IMR-90 (cell line): ENCODE data around the gene ITSN1. TPM values are rescaled to one million over a fixed set of nuclear protein-coding genes. Genes with fewer than 3 reads are reported as not detected.

ENCODE experiments used
- ATAC-seq: fragments of 200-7000 bp; cut with Tn5 transposase; 2 replicates; pipeline ENCODE4 v1.9.1; 2020; ENCODE audit warnings: low read depth, mild to moderate bottlenecking, moderate library complexity
- BruUV-seq: library from RNA; stranded (reverse); fragments of 400-500 nt; replicated peaks from 2 replicates; lab custom pipeline; 2021; lab: Mats Ljungman, UMichigan
- CTCF ChIA-PET: fragments of 300-600 bp; formaldehyde crosslinking; extraction: SDS; loops from one replicate; lab custom pipeline; 2021; ENCODE audit warnings: antibody characterized with exemption; lab: Yijun Ruan, JAX
- POLR2A ChIA-PET: fragments of 300-600 bp; sonication (Branson Sonifier 250); formaldehyde crosslinking; loops from one replicate; lab custom pipeline; 2022; ENCODE audit warnings: antibody characterized with exemption; ENCODE audit not compliant: unreplicated experiment; lab: Charles Lee
- DNase-seq: peaks from one replicate; pipeline ENCODE4 v3.0.0; 2013
- H2AFZ ChIP-seq: replicated peaks from 2 replicates; pipeline ENCODE3; 2013; ENCODE audit warnings: low read length, mild to moderate bottlenecking; ENCODE audit not compliant: poor library complexity
- H2AK5ac ChIP-seq: 2 replicates; pipeline ENCODE4 v1.6.1; 2013; ENCODE audit warnings: low read depth, low read length, inconsistent platforms
- H2AK9ac ChIP-seq: replicated peaks from 2 replicates; pipeline ENCODE3; 2013; ENCODE audit warnings: mild to moderate bottlenecking, low read depth, low read length, moderate library complexity; ENCODE audit not compliant: poor library complexity
- H2BK120ac ChIP-seq: 2 replicates; pipeline ENCODE4 v1.6.1; 2013; ENCODE audit warnings: low read depth, low read length, inconsistent platforms
- H2BK15ac ChIP-seq: 3 replicates; pipeline ENCODE4 v1.6.1; 2013; ENCODE audit warnings: low read depth, low read length, inconsistent platforms
- H2BK20ac ChIP-seq: 2 replicates; pipeline ENCODE4 v1.6.1; 2013; ENCODE audit warnings: low read depth, mild to moderate bottlenecking, inconsistent platforms, low read length, moderate library complexity
- H2BK5ac ChIP-seq: 2 replicates; pipeline ENCODE4 v1.6.1; 2013; ENCODE audit warnings: mild to moderate bottlenecking, low read depth, low read length, inconsistent platforms; ENCODE audit not compliant: poor library complexity, severe bottlenecking
- H3K14ac ChIP-seq: replicated peaks from 2 replicates; pipeline ENCODE4 v1.6.1; 2013; ENCODE audit warnings: low read depth, low read length, inconsistent platforms
- H3K18ac ChIP-seq: 2 replicates; pipeline ENCODE4 v1.6.1; 2013; ENCODE audit warnings: low read depth, low read length, control low read depth
- H3K23ac ChIP-seq: 2 replicates; pipeline ENCODE4 v1.6.1; 2013; ENCODE audit warnings: low read depth, low read length, inconsistent platforms
- H3K27ac ChIP-seq: 2 replicates; pipeline ENCODE4 v1.5.1; 2013; ENCODE audit warnings: mild to moderate bottlenecking, control low read depth, low read length; ENCODE audit not compliant: insufficient read depth
- H3K27me3 ChIP-seq: 2 replicates; pipeline ENCODE4 v1.6.1; 2013; ENCODE audit warnings: low read length; ENCODE audit not compliant: control insufficient read depth, insufficient read depth
- H3K36me3 ChIP-seq: 2 replicates; pipeline ENCODE4 v1.6.1; 2013; ENCODE audit warnings: low read length, mixed read lengths; ENCODE audit not compliant: control insufficient read depth, insufficient read depth
- H3K4ac ChIP-seq: 2 replicates; pipeline ENCODE4 v1.6.1; 2013; ENCODE audit warnings: low read depth, low read length, inconsistent platforms
- H3K4me1 ChIP-seq: 2 replicates; pipeline ENCODE4 v1.6.1; 2013; ENCODE audit warnings: low read length, mixed read lengths; ENCODE audit not compliant: control insufficient read depth, insufficient read depth
- H3K4me2 ChIP-seq: 2 replicates; pipeline ENCODE4 v1.6.1; 2013; ENCODE audit warnings: low read depth, mild to moderate bottlenecking, control low read depth, low read length, moderate library complexity
- H3K4me3 ChIP-seq: 2 replicates; pipeline ENCODE4 v1.5.1; 2013; ENCODE audit warnings: low read depth, mild to moderate bottlenecking, control low read depth, low read length, moderate library complexity; ENCODE audit not compliant: insufficient read depth
- H3K56ac ChIP-seq: 2 replicates; pipeline ENCODE4 v1.6.1; 2013; ENCODE audit warnings: low read length, inconsistent platforms; ENCODE audit not compliant: insufficient read depth; ENCODE audit errors: extremely low read depth
- H3K79me1 ChIP-seq, 2 experiments: 2 replicates each; pipeline ENCODE4 v1.6.1; 2013; ENCODE audit warnings: low read length in 2 of 2, inconsistent platforms in 1 of 2, low read depth in 1 of 2
- H3K9ac ChIP-seq: 2 replicates; pipeline ENCODE4 v1.6.1; 2013; ENCODE audit warnings: low read depth, low read length, control low read depth
- H3K9me1 ChIP-seq: 2 replicates; pipeline ENCODE4 v1.6.1; 2013; ENCODE audit warnings: low read length, inconsistent platforms; ENCODE audit not compliant: insufficient read depth
- H3K9me3 ChIP-seq: 2 replicates; pipeline ENCODE4 v1.6.1; 2013; ENCODE audit warnings: low read length; ENCODE audit not compliant: control insufficient read depth, insufficient read depth
- H4K20me1 ChIP-seq: 2 replicates; pipeline ENCODE4 v1.6.1; 2013; ENCODE audit warnings: low read length, inconsistent platforms; ENCODE audit not compliant: insufficient read depth
- H4K5ac ChIP-seq: 2 replicates; pipeline ENCODE4 v1.6.1; 2013; ENCODE audit warnings: mild to moderate bottlenecking, low read depth, low read length, control low read depth
- H4K8ac ChIP-seq, 2 experiments: 2 replicates each; pipeline ENCODE4 v1.6.1; 2013; ENCODE audit warnings: low read depth in 2 of 2, low read length in 2 of 2, control low read depth in 1 of 2, inconsistent platforms in 1 of 2
- H4K91ac ChIP-seq: 2 replicates; pipeline ENCODE4 v1.6.1; 2013; ENCODE audit warnings: low read depth, low read length, inconsistent platforms; ENCODE audit not compliant: insufficient read depth
- BHLHE40 ChIP-seq: fragments of 150-350 bp; IDR thresholded peaks from 2 replicates; pipeline ENCODE4 v1.6.1; 2016; ENCODE audit warnings: mild to moderate bottlenecking, low read depth, low read length
- CHD1 ChIP-seq: IDR thresholded peaks from 2 replicates; pipeline ENCODE4 v1.6.1; 2012; ENCODE audit warnings: low read depth, low read length, improper control_type of control experiment
- MAFK ChIP-seq: IDR thresholded peaks from 2 replicates; pipeline ENCODE4 v1.6.1; 2012; ENCODE audit warnings: low read depth, low read length, improper control_type of control experiment
- RAD21 ChIP-seq: IDR thresholded peaks from 2 replicates; pipeline ENCODE4 v1.6.1; 2012; ENCODE audit warnings: low read length, improper control_type of control experiment
- RFX5 ChIP-seq: IDR thresholded peaks from 2 replicates; pipeline ENCODE4 v1.8.0; 2012; ENCODE audit warnings: low read depth, mild to moderate bottlenecking, low read length, moderate library complexity
- WGBS, 2 experiments: methylation state at CpG; one replicate each; pipeline versions ENCODE4 v1.1.5 to v1.1.7; 2013; ENCODE audit warnings: missing lambda C conversion rate in 2 of 2; ENCODE audit not compliant: insufficient read length in 1 of 2; ENCODE audit errors: extremely low coverage in 2 of 2; 5-methylcytosine and 5-hydroxymethylcytosine counted together
- dilution Hi-C: fragments of 300-500 bp; cut with HindIII; formaldehyde crosslinking; loops from one replicate; pipeline ENCODE4 v1.14.3; 2018; ENCODE audit warnings: low sequenced_read_pairs; ENCODE audit not compliant: unreplicated experiment
- in situ Hi-C: fragments of 300-500 bp; cut with MboI; formaldehyde crosslinking; loops from 3 replicates; pipeline ENCODE4 v1.14.3; 2019; ENCODE audit warnings: low sequenced_read_pairs, inconsistent platforms, mixed read lengths
- intact Hi-C: fragments of 100-400 bp; cut with micrococcal nuclease; formaldehyde crosslinking; loops from 2 replicates; pipeline ENCODE4 v1.10.0; 2022
- polyA plus RNA-seq, 3 experiments: library from polyadenylated mRNA; depleted of rRNA; stranded (reverse); fragments of >200 nt; gene quantifications; 2 replicates each; pipeline ENCODE4 v1.2.3, GENCODE V29; 2012; ENCODE audit warnings: low replicate concordance in 1 of 3
- total RNA-seq: library from RNA; depleted of rRNA; stranded (reverse); fragments of >200 nt; gene quantifications from 2 replicates; pipeline ENCODE4 v1.2.3, GENCODE V29; 2012

ITSN1 gene
- total and polyA plus RNA-seq, 2 of the 4 experiments (the other 2 are of a cell fraction), result 45.4 to 62.0 TPM

DNA sequence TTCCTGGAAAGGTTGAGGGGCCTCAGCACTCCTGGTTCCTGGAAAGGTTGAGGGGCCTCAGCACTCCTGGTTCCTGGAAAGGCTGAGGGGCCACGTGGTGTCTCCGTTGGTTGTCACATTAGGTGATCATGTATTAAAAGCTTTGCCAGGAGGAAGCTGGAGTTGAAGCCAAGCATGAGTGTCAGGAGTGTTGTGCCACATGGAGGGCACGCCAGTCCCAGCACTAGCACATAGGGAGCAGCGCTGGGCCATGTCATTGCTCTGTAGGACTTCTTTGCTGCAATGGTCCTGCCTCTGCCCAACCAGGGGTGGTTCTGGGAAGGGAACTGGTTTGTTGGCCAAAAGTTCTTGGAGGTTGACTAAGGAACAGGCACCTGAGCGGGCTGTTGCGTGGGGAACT is 260.0 kb downstream of the ITSN1 start:
- dilution Hi-C loops, result no loop called here
- no peak for ATAC-seq
- H3K27me3 ChIP-seq, result no peaks in the 10 kb centered on the region

More for the DNA sequence above, 260.0 kb downstream of the ITSN1 start:
- Histone ChIP-seq H3K4me1 (peaks cover 15% of the 10 kb centered on the region), H3K56ac (no peak overlapping the region), H3K9ac (no peak overlapping the region), H3K27ac (no peak overlapping the region), H3K4me3 (no peak overlapping the region), H2AK9ac (no peak overlapping the region), H3K9me1 (peaks cover 8% of the 10 kb centered on the region; the same call in 1 of the 2 replicates), H4K20me1 (no peaks in the 10 kb centered on the region), H3K9me3 (no peaks in the 10 kb centered on the region), H2BK5ac (no peak overlapping the region), H3K36me3 (peaks cover 37% of the 10 kb centered on the region), H3K23ac (no peak overlapping the region), H2AK5ac (no peak overlapping the region), H2BK15ac (no peak overlapping the region), H4K8ac (no peak overlapping the region), H3K4ac (no peak overlapping the region), H2BK120ac (no peak overlapping the region), H3K14ac (no peak overlapping the region), H2BK20ac (no peak overlapping the region), H3K79me1 (peaks cover 0 to 3% of the 10 kb centered on the region in 2 experiments; a peak in 1 of 4 replicates), H4K91ac (no peak overlapping the region), H3K4me2 (no peak overlapping the region), H4K5ac (no peak overlapping the region), H2AFZ (no peak overlapping the region), H3K18ac (no peak overlapping the region)
- ChIA-PET POLR2A (no interaction called here), CTCF (interaction anchor here (0.8 kb wide), 1 partner anchor 9 kb away, joined by 3 read pairs; no protein-coding TSS in a partner anchor)
- in situ Hi-C loops (loop anchor here (25.0 kb wide), 1 partner anchor 710 kb away; the partner anchor contains the start of gene RCAN1), intact Hi-C loops (no loop called here)
- no peak for TF ChIP-seq RFX5
- TF ChIP-seq RAD21, result no peak
- TF ChIP-seq CHD1, result no peak
- TF ChIP-seq MAFK, result no peak
- TF ChIP-seq BHLHE40, result no peak
- 92% methylated on average over 2 of the region's 6 CpGs; no CpG with 5 or more reads in 1 of the 2 experiments for WGBS, 2 experiments
- DNase-seq, result no peak
- no TSS peak for BruUV-seq
